CD14-positive monocyte (primary cell): ENCODE data around the gene PAQR8. TPM values are rescaled to one million over a fixed set of nuclear protein-coding genes. Genes with fewer than 3 reads are reported as not detected.
A peak's percentile ranks its signal among the peaks of the same experiment; 100 is the strongest.

ENCODE experiments used
- DNase-seq, 3 donors: peaks; one replicate each; pipeline ENCODE4 v3.0.0-alpha.2; 2011 to 2022
- H2AFZ ChIP-seq: 2 replicates; pipeline ENCODE4 v1.6.0; 2012; ENCODE audit warnings: mild to moderate bottlenecking, low read depth, low read length, inconsistent platforms; ENCODE audit not compliant: insufficient read depth, poor library complexity, severe bottlenecking
- H3K27ac ChIP-seq, 2 donors: 1 replicate in 1 of 2; 2 replicates in 1 of 2; pipeline ENCODE4 v1.5.1; 2012 to 2013; ENCODE audit warnings: low read length in 2 of 2, control low read depth in 1 of 2, inconsistent platforms in 1 of 2, low read depth in 1 of 2, mild to moderate bottlenecking in 1 of 2
- H3K27me3 ChIP-seq, 2 donors: one replicate each; pipeline versions ENCODE4 v1.6.0 to v1.6.1; 2011 to 2013; ENCODE audit warnings: low read length in 2 of 2; ENCODE audit not compliant: control insufficient read depth in 2 of 2, insufficient read depth in 2 of 2
- H3K36me3 ChIP-seq, 2 donors: replicated peaks in 1 of 2; 1 replicate in 1 of 2; 2 replicates in 1 of 2; pipeline versions ENCODE4 v1.5.1 to v1.6.1; 2012 to 2013; ENCODE audit warnings: low read length in 2 of 2, control low read depth in 1 of 2, inconsistent platforms in 1 of 2, mild to moderate bottlenecking in 1 of 2; ENCODE audit not compliant: insufficient read depth in 2 of 2, control insufficient read depth in 1 of 2
- H3K4me1 ChIP-seq, 2 donors: 1 replicate in 1 of 2; 2 replicates in 1 of 2; pipeline versions ENCODE4 v1.5.1 to v1.6.1; 2012 to 2013; ENCODE audit warnings: low read length in 2 of 2, control low read depth in 1 of 2, inconsistent platforms in 1 of 2, mild to moderate bottlenecking in 1 of 2, moderate library complexity in 1 of 2; ENCODE audit not compliant: insufficient read depth in 2 of 2, control insufficient read depth in 1 of 2
- H3K4me2 ChIP-seq: replicated peaks from 2 replicates; pipeline ENCODE3; 2012; ENCODE audit warnings: low read length, moderate library complexity, mild to moderate bottlenecking; ENCODE audit not compliant: poor library complexity, severe bottlenecking; ENCODE audit errors: extremely low read depth
- H3K4me3 ChIP-seq, 3 experiments: fragments of 200-600 bp in 1 of 3; sonication (generic) in 1 of 3; replicated peaks in 1 of 3; 1 replicate in 2 of 3; 2 replicates in 1 of 3; pipeline ENCODE4 v1.5.1; 2011 to 2013; ENCODE audit warnings: low read length in 3 of 3, mild to moderate bottlenecking in 3 of 3, control low read depth in 2 of 3, low read depth in 2 of 3, inconsistent platforms in 1 of 3, moderate library complexity in 1 of 3
- H3K79me2 ChIP-seq: 2 replicates; pipeline ENCODE4 v1.6.0; 2012; ENCODE audit warnings: mild to moderate bottlenecking, control low read depth, inconsistent platforms, low read length, moderate library complexity; ENCODE audit not compliant: insufficient read depth
- H3K9ac ChIP-seq: 2 replicates; pipeline ENCODE4 v1.6.0; 2017; ENCODE audit warnings: low read length, mild to moderate bottlenecking; ENCODE audit not compliant: insufficient read depth, poor library complexity, severe bottlenecking
- H3K9me3 ChIP-seq, 2 donors: replicated peaks in 1 of 2; 1 replicate in 1 of 2; 2 replicates in 1 of 2; pipeline versions ENCODE4 v1.5.1 to v1.6.1; 2012 to 2013; ENCODE audit warnings: low read length in 2 of 2, control low read depth in 1 of 2; ENCODE audit not compliant: control insufficient read depth in 1 of 2, insufficient read depth in 1 of 2
- H4K20me1 ChIP-seq: 2 replicates; pipeline ENCODE4 v1.6.0; 2012; ENCODE audit warnings: mild to moderate bottlenecking, low read length, control low read depth, moderate library complexity; ENCODE audit not compliant: insufficient read depth
- H3K27ac Mint-ChIP-seq, 7 donors: one replicate each; pipeline ENCODE4 v1.8.0; 2020; ENCODE audit warnings: mild to moderate bottlenecking in 7 of 7, mixed read lengths in 7 of 7, moderate library complexity in 6 of 7, inconsistent platforms in 2 of 7
- H3K27me3 Mint-ChIP-seq, 3 donors: one replicate each; pipeline ENCODE4 v1.8.0; 2021 to 2022; ENCODE audit warnings: low read depth in 3 of 3, mild to moderate bottlenecking in 3 of 3, mixed read lengths in 3 of 3, moderate library complexity in 3 of 3, inconsistent platforms in 1 of 3
- H3K36me3 Mint-ChIP-seq, 2 donors: one replicate each; pipeline ENCODE4 v1.8.0; 2020; ENCODE audit warnings: mixed read lengths in 2 of 2, inconsistent platforms in 1 of 2, mild to moderate bottlenecking in 1 of 2
- H3K4me1 Mint-ChIP-seq: one replicate; pipeline ENCODE4 v1.8.0; 2020; ENCODE audit warnings: mild to moderate bottlenecking, mixed read lengths
- H3K4me3 Mint-ChIP-seq, 2 donors: one replicate each; pipeline ENCODE4 v1.8.0; 2020; ENCODE audit warnings: mild to moderate bottlenecking in 2 of 2, mixed read lengths in 2 of 2, moderate library complexity in 1 of 2
- H3K9me3 Mint-ChIP-seq, 7 donors: one replicate each; pipeline ENCODE4 v1.8.0; 2020 to 2022; ENCODE audit warnings: mixed read lengths in 7 of 7, mild to moderate bottlenecking in 6 of 7, moderate library complexity in 6 of 7, inconsistent platforms in 2 of 7
- WGBS: methylation state at CpG from one replicate; pipeline ENCODE4 v1.1.5; 2013; ENCODE audit warnings: missing lambda C conversion rate; ENCODE audit not compliant: insufficient coverage; 5-methylcytosine and 5-hydroxymethylcytosine counted together
- intact Hi-C, 2 donors: fragments of 100-400 bp; cut with micrococcal nuclease; formaldehyde crosslinking; loops; one replicate each; pipeline versions ENCODE4 v1.15.0 to v1.15.1; 2023
- polyA plus RNA-seq, 3 donors: library from polyadenylated mRNA; depleted of rRNA in 1 of 3; unstranded in 2 of 3; stranded (reverse) in 1 of 3; fragments of 300-500 nt in 2 of 3; fragments of >200 nt in 1 of 3; fragmentation: Illumina TruSeq in 2 of 3; gene quantifications; 1 replicate in 2 of 3; 2 replicates in 1 of 3; pipeline ENCODE4 v1.2.3, GENCODE V29; 2012 to 2021
- TF ChIP-seq, protein P1 (sequence below): fragments of 200-600 bp; IDR thresholded peaks from one replicate; pipeline ENCODE4 v1.8.0; 2022; ENCODE audit warnings: antibody characterized with exemption, mild to moderate bottlenecking

The PAQR8 gene
- polyA plus RNA-seq, 3 donors, result 2.4 to 17.4 (median 6.8) TPM

DNA sequence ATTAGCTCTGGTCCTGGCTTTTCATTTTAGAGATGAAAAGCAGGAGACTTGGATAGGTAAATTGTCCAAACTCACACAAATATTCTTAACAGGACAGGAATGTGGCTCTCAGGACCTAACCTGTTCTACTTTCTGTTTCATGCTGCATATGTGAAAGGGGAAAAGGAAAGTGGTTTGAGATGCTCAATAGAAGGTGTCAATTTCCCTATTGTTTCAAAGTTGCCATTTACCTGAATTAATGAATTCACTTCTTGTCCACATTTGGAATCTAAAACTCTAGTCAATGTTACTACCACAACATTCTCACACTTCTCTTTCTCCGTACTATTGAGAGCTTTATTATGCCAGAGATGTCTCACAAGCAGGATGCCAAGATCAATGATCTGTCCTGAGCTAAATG is 53.4 kb downstream of the PAQR8 start:
- H4K20me1 ChIP-seq, result no peaks in the 10 kb centered on the region
- TF ChIP-seq, protein P1, sequence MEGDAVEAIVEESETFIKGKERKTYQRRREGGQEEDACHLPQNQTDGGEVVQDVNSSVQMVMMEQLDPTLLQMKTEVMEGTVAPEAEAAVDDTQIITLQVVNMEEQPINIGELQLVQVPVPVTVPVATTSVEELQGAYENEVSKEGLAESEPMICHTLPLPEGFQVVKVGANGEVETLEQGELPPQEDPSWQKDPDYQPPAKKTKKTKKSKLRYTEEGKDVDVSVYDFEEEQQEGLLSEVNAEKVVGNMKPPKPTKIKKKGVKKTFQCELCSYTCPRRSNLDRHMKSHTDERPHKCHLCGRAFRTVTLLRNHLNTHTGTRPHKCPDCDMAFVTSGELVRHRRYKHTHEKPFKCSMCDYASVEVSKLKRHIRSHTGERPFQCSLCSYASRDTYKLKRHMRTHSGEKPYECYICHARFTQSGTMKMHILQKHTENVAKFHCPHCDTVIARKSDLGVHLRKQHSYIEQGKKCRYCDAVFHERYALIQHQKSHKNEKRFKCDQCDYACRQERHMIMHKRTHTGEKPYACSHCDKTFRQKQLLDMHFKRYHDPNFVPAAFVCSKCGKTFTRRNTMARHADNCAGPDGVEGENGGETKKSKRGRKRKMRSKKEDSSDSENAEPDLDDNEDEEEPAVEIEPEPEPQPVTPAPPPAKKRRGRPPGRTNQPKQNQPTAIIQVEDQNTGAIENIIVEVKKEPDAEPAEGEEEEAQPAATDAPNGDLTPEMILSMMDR, result no peak
- H3K36me3 ChIP-seq, result no peaks in the 10 kb centered on the region
- H3K9me3 Mint-ChIP-seq, result peaks cover 0 to 2% (median 0%) of the 10 kb centered on the region in 7 donors
- H3K4me1 ChIP-seq, result peaks cover 6 to 11% of the 10 kb centered on the region in 2 donors
- H3K27me3 ChIP-seq, result peaks cover 2% of the 10 kb centered on the region in 2 donors
- peaks cover 0 to 13% (median 10%) of the 10 kb centered on the region in 3 donors for H3K27me3 Mint-ChIP-seq
- no peak overlapping the region for H3K4me3 Mint-ChIP-seq
- no peak overlapping the region for H3K4me2 ChIP-seq
- no peak overlapping the region for H2AFZ ChIP-seq
- H3K4me3 ChIP-seq, result no peak overlapping the region
- H3K79me2 ChIP-seq, result no peaks in the 10 kb centered on the region
- H3K27ac Mint-ChIP-seq, result no peak overlapping the region
- intact Hi-C loops, result loop anchor here in 1 of 2 donors (5.0 kb wide), 2 partner anchors 128 to 162 kb away; partner anchors contain the start of gene TRAM2
- no peak for DNase-seq
- no peaks in the 10 kb centered on the region for H3K9me3 ChIP-seq
- no peak overlapping the region for H3K27ac ChIP-seq
- H3K4me1 Mint-ChIP-seq, result peaks cover 16% of the 10 kb centered on the region
- peaks cover 0 to 2% of the 10 kb centered on the region in 2 donors for H3K36me3 Mint-ChIP-seq
- H3K9ac ChIP-seq, result no peak overlapping the region
- WGBS, result no CpG with 5 or more reads among the region's 1 CpG

DNA sequence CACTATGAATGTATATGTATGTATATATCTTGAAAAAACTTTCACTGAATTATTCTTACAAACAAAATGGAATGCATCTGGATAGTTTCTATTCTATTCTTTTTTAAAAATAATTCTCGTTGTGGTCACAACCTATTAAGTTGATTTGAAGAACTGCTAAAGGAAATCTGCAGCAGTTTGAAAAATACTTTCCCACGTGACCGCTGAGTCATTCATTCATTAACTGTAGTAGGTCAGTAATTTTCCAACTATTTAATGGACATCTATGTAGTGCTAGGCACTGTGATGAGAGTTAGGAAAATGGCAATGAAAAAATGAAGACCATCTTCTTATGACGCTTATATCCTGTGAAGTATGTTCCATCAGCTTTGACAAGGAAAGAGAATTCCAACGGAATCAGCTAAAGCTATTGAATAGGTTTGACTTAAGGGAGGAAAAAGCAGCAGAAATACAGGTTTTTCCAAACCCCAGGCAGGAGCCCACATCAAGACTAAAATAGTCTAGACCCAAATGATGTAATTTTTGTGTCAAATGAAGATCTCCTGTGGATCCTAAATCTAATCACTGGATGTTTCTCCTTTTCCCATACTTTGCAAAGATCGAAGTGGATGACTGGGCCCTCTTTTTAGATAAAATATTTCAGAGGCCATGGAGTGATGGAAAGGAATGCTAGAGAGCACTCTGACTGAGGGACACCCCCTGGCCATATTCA is 54.1 kb downstream of the PAQR8 start:
- H3K4me3 ChIP-seq, result no peak overlapping the region
- no peak overlapping the region for H3K27ac ChIP-seq
- H3K4me2 ChIP-seq, result no peak overlapping the region
- H3K27me3 ChIP-seq, result peaks cover 2% of the 10 kb centered on the region in 2 donors
- Mint-ChIP-seq H3K27me3 (peaks cover 0 to 13% (median 10%) of the 10 kb centered on the region in 3 donors), H3K9me3 (peaks cover 0 to 2% (median 0%) of the 10 kb centered on the region in 7 donors), H3K27ac (peak overlapping the region in 1 of 7 donors; percentile 27), H3K4me3 (no peak overlapping the region), H3K4me1 (peaks cover 16% of the 10 kb centered on the region), H3K36me3 (no peaks in the 10 kb centered on the region)
- peak in 2 of 3 donors; percentile 22 to 24 for DNase-seq
- no CpG with 5 or more reads among the region's 6 CpGs for WGBS
- intact Hi-C loops, result loop anchor here (1.0 to 5.0 kb wide), 4 partner anchors 129 to 249 kb away; partner anchors contain the start of gene TRAM2 (in 1 of the 2)
- no peaks in the 10 kb centered on the region for H3K79me2 ChIP-seq
- H3K36me3 ChIP-seq, result no peaks in the 10 kb centered on the region
- TF ChIP-seq, protein P1, result no peak
- H3K9ac ChIP-seq, result no peak overlapping the region
- no peaks in the 10 kb centered on the region for H4K20me1 ChIP-seq
- H3K9me3 ChIP-seq, result no peaks in the 10 kb centered on the region
- H2AFZ ChIP-seq, result no peak overlapping the region
- peaks cover 13 to 18% of the 10 kb centered on the region in 2 donors for H3K4me1 ChIP-seq
